GM12801 (cell line): Measurements from ENCODE around the gene IPO9.

Experiments
- TF ChIP-seq, protein P1 (sequence below): IDR thresholded peaks from one replicate; pipeline ENCODE4 v1.5.1; 2011; ENCODE audit warnings: control low read depth; ENCODE audit not compliant: insufficient read length; ENCODE audit errors: extremely low read depth

Gene IPO9

GRCh38 chr1:201785291-201785690, 43.7 kb upstream of the IPO9 start:
- TF ChIP-seq, protein P1, sequence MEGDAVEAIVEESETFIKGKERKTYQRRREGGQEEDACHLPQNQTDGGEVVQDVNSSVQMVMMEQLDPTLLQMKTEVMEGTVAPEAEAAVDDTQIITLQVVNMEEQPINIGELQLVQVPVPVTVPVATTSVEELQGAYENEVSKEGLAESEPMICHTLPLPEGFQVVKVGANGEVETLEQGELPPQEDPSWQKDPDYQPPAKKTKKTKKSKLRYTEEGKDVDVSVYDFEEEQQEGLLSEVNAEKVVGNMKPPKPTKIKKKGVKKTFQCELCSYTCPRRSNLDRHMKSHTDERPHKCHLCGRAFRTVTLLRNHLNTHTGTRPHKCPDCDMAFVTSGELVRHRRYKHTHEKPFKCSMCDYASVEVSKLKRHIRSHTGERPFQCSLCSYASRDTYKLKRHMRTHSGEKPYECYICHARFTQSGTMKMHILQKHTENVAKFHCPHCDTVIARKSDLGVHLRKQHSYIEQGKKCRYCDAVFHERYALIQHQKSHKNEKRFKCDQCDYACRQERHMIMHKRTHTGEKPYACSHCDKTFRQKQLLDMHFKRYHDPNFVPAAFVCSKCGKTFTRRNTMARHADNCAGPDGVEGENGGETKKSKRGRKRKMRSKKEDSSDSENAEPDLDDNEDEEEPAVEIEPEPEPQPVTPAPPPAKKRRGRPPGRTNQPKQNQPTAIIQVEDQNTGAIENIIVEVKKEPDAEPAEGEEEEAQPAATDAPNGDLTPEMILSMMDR, result no peak

DNA sequence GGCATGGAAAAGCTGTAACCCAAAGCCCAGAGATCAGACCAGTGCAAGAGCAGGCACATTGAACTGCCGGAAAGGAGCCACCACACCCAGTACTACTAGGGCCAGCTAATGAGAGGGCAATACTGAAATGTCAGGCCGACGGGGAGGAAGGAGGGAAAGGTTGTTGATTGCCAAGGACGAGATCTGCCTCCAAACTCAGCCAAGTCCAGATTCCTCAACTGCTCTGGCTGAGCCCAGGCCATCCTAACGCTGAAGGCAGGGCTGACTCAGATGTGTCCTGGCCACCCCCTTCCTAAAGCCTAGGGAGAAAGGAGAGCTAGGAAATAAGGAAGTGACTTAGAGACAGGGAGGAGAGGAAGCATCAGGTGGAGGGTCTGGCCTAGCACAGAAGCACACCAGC, 42.1 kb upstream of the IPO9 start:
- TF ChIP-seq, protein P1, result no peak

GRCh38 chr1:201788296-201788695, 40.7 kb upstream of the IPO9 start:
- TF ChIP-seq, protein P1, result no peak

DNA sequence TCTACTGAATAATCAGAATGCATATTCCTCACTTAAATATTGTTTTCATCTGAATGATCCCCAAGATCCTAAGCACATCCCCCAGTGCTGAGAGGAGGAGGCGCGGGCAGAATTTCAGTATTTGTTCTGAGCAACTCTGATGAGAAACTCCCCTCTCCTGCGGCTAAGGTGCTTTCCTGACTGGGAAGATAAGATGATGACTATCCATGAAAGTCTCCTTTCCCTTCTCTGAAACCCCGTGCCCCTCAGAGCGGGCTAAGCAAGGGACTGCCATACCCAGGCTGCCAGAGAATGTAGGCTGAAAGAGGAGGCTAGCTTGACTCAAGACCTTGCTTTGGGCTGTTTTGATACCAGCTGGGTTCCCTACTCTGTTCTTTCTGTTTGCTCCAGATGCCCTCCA, 39.7 kb upstream of the IPO9 start:
- TF ChIP-seq, protein P1, result no peak

DNA sequence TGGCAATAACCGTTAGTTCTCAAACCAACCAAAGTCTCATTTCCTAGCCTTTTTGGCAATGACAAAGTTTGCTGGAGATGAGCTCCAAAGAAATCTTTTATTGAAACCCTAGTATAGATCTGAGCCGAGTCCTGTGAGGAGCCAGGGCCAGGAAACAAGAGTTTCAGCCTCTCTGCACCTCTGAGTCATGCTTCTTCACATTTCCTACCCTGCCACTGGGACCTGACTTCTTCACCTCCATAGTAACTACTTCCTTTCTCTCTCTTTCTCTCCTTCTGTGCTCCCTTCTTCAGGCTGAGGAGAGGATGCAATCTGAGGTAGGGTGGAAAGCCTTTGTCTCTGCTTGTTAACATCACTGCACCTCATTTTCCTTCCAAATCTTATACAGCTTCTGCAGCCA, 38.7 kb upstream of the IPO9 start:
- TF ChIP-seq, protein P1, result no peak

DNA sequence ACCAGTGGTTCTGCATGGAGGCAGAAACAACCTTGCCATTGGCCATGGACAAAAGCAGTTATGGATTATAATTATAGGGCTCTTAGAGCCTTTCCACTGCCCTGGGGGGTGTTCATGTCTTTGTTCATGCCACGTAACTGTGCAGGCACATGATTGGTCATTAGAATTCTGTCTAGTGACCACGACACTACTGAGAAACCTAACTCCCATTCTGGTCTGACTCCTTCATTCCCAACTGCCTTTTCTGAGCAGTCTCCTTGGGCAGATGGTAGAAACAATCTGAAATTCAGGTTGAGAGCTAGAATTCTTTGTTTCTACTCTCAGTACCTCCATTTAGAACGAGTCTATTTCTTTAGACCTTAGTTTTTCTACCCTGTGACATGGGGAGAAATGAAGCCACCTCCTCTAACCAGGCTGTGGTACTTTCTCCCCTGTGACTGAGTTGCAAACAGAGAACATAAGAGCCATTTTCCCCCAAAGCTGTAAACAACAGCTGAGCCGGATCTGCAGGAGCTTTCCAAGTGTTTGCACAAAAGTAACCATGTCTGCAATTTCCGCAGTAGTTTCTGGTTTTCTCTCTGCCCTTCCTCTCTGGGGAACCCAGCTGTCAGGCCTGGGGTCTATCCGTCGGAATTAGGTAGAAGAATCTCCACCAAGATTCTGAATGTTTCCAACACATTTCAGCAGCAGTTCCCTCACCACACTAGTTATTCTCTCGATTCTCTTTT, 37.7 kb upstream of the IPO9 start:
- TF ChIP-seq, protein P1, result no peak

GRCh38 chr1:201791779-201792173, 37.2 kb upstream of the IPO9 start:
- TF ChIP-seq, protein P1, result no peak
